Measurements from ENCODE around the gene AKT3.
A peak's percentile ranks its signal among the peaks of the same experiment; 100 is the strongest.

- no peak for TF ChIP-seq POLR2A (IDR thresholded peaks at IDR 0.05)
- TF ChIP-seq, protein P1, sequence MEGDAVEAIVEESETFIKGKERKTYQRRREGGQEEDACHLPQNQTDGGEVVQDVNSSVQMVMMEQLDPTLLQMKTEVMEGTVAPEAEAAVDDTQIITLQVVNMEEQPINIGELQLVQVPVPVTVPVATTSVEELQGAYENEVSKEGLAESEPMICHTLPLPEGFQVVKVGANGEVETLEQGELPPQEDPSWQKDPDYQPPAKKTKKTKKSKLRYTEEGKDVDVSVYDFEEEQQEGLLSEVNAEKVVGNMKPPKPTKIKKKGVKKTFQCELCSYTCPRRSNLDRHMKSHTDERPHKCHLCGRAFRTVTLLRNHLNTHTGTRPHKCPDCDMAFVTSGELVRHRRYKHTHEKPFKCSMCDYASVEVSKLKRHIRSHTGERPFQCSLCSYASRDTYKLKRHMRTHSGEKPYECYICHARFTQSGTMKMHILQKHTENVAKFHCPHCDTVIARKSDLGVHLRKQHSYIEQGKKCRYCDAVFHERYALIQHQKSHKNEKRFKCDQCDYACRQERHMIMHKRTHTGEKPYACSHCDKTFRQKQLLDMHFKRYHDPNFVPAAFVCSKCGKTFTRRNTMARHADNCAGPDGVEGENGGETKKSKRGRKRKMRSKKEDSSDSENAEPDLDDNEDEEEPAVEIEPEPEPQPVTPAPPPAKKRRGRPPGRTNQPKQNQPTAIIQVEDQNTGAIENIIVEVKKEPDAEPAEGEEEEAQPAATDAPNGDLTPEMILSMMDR (IDR thresholded peaks at IDR 0.05) = peak in 3 of 4 experiments; percentile 9 to 46 (median 17)
- peak in 1 of 4 donors; percentile 12 for TF ChIP-seq POLR2AphosphoS5 (IDR thresholded peaks at IDR 0.05)
- TF ChIP-seq EP300 (IDR thresholded peaks at IDR 0.05) = no peak
Observed at GRCh38 chr1:243483071-243483771, 366.8 kb downstream of the AKT3 start.

Measured in sigmoid colon (tissue), 4 donors.